D721Med (cell line): ENCODE results near the gene DNAJB5.

Experiments used
- DNase-seq: peaks from one replicate; pipeline ENCODE4 v3.0.0; 2011; ENCODE audit warnings: low spot score; ENCODE audit not compliant: insufficient read length
- FAIRE-seq: peaks from 2 replicates; lab custom pipeline; 2011; peaks lifted over from hg19 to GRCh38; lab: Jason Lieb, UNC
- CTCF ChIP-seq: IDR thresholded peaks from 2 replicates; pipeline ENCODE4 v1.5.1; 2012; ENCODE audit warnings: mild to moderate bottlenecking, control low read depth; ENCODE audit not compliant: insufficient read depth; ENCODE audit errors: missing control alignments

The DNAJB5 gene

GRCh38 chr9:34995670-34996060, 6.1 kb downstream of the DNAJB5 start:
- no peak for TF ChIP-seq CTCF
- no peak for FAIRE-seq
- DNase-seq: no peak

DNA sequence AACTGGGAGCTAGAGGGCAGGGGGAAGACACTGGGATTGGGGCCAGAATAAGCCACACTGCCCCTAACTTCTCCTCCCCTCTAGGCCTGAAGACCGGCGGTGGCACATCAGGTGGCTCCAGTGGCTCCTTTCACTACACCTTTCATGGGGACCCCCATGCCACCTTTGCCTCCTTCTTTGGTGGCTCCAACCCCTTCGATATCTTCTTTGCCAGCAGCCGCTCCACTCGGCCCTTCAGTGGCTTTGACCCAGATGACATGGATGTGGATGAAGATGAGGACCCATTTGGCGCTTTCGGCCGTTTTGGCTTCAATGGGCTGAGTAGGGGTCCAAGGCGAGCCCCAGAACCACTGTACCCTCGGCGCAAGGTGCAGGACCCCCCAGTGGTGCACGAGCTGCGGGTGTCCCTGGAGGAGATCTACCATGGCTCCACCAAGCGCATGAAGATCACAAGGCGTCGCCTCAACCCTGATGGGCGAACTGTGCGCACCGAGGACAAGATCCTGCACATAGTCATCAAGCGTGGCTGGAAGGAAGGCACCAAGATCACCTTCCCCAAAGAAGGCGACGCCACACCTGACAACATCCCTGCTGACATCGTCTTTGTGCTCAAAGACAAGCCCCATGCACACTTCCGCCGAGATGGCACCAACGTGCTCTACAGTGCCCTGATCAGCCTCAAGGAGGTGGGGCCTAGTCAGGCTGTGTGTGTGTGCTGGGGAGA, 6.8 kb downstream of the DNAJB5 start:
- no peak for TF ChIP-seq CTCF
- no peak for DNase-seq
- no peak for FAIRE-seq

- DNase-seq (no peak), FAIRE-seq (no peak)
- TF ChIP-seq CTCF: no peak
Measured at GRCh38 chr9:34996905-34997279, 7.3 kb downstream of the DNAJB5 start.

DNA sequence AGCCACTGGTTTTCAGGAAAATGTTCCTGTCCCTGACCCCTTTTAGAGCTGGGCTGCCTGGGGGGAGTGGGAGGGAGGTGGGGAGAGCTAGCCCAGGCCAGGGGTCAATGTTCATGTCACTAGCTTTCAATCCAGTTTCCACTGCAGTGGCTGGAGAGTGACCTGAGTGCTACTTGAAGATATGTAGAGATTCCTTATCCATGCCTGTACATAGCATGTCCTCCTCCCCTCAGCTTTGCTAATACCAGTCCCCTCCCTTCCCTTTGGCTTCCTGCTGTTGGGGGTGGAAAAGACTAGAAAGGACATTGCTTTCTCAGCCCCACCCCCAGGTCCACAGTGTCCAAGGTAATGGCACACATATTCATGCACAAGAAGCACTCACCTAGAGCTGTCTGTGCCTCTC, 7.8 kb downstream of the DNAJB5 start:
- no peak for TF ChIP-seq CTCF
- FAIRE-seq (no peak), DNase-seq (no peak)

GRCh38 chr9:34998266-34998665, 8.7 kb downstream of the DNAJB5 start:
- FAIRE-seq (no peak), DNase-seq (no peak)
- TF ChIP-seq CTCF: no peak

- TF ChIP-seq CTCF: no peak
- no peak for FAIRE-seq
- DNase-seq: no peak
Measured at GRCh38 chr9:34999576-34999975, 10.0 kb downstream of the DNAJB5 start.

GRCh38 chr9:35000535-35001284, 11.2 kb downstream of the DNAJB5 start:
- FAIRE-seq: no peak
- TF ChIP-seq CTCF: no peak
- no peak for DNase-seq
